ENCODE data around the gene CACYBP.

The CACYBP gene

DNA sequence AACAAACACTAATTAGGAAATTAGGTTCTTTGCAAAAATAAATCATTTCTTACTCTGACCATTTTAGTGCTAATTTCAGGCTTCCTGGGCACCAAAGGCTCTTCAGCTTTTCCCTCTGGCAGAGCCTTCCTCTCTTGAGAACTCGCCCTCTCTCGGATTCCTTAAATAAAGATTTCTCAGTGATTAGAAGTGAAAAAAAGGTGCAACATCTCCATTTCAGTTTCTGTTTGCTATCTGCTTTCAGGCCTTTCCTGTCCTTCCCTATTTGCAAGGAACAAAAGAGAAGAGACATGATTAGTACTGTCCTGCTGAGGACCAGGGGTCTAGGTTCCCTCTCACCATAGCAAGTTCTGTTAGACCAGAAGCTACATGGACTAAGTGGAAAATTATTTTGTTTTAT lies 27.8 kb upstream of the CACYBP start:
- no peak for DNase-seq (ENCODE audit: low read depth in 4 of 4, low spot score in 1 of 4)

DNA sequence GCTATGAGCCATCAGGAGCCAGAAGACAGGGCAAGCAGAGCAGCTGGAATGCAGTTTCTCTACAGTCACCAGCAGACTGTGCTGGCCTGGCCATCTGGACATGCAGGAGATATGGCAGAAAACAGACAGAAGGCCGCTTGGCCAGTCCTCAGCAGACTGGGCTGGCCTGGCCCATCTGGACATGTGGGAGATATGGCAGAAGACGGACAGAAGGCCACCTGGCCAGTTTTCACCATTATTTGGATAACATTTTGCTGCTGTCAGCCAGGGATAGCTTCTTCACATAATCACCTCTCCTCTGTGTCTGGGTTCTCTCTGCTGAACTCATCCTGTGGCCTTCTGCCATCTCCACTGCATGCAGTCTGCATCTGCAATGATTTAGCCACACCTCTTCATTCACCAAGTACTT lies 25.0 kb upstream of the CACYBP start:
- no peak for DNase-seq (ENCODE audit: low read depth in 4 of 4, low spot score in 1 of 4)

DNA sequence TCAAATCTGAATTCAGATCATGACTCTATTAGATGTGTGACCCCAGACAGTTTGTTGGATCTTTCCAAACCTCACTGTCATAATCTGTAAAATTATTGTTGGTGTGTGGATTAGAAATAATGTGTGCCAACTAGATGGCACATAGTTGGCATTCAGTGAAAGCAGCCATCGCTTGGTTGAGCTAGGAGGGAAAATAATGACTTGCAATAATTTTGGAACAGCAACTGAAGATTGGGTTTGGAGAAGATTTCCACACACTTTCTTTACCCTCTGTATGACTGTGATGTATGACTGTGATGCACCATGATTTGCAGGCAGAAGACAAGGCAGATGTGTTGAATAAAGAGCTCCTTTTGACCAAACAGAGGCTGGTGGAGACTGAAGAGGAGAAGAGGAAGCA lies 24.0 kb upstream of the CACYBP start:
- no peak for DNase-seq (ENCODE audit: low read depth in 4 of 4, low spot score in 1 of 4)

DNA sequence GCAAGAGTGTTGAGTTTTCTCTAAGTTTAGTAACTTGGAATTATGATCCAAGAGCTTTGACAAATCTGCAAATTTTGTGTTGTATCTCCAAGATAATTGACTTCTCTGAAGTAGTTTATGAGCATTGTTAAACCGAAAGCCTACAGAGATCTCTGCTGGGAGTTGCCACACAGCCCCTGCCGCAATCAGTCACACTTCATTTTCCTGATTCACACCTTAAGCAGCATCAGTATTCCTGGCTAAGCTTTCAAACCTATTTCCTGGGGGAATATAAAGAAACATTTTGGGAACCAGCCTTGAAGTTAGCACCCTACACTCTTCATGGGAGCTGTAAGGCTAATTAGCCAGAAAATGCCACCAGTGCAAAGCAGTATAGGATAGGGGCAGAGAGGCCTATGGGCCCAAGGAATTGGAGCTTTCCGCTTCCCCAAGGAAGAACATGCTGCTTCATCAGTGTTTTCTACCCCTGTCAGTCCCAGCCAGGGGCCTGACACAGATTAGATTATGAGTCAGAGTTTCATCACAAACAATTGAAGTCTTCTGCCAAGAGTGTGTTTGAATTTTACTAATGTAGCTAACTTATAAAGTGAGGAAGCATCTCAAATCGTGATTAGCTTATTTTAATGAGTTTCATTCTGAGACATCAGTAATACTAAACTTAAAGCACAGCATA lies 23.2 kb upstream of the CACYBP start:
- DNase-seq (ENCODE audit: low read depth in 4 of 4, low spot score in 1 of 4): no peak

DNA sequence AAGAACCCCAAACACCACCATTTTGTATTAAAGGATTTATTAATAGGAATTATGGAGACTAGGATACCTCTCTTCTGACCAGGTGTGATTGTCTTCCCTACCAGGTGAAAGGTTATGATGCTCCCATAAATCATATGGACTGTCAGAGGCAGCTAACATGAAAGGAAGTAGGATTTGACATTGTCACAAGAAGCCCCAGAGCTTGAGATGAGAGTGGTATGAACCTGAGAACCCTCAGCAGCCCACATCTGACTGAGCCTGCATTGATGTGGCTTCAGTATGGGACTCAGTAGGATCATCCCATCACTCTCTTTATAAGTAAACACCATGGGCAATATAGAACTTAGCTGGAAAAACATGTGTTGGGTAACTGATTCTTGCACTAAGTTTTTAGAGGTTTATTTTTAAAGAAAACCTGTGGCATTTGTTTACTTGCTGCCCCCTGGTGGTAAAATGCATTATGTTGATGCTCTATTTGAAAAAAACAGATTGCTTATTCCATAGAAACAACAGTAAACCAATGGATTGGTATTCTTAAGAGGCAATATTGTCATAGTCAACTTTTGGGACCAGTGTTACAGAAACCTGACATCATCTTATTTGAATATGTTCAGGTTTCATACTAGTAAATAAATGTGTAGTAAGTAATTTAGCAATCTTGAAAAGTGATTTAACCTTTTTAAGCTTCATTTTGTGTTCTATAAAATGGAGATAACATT lies 16.6 kb upstream of the CACYBP start:
- no peak for DNase-seq (ENCODE audit: low read depth in 4 of 4, low spot score in 1 of 4)

DNA sequence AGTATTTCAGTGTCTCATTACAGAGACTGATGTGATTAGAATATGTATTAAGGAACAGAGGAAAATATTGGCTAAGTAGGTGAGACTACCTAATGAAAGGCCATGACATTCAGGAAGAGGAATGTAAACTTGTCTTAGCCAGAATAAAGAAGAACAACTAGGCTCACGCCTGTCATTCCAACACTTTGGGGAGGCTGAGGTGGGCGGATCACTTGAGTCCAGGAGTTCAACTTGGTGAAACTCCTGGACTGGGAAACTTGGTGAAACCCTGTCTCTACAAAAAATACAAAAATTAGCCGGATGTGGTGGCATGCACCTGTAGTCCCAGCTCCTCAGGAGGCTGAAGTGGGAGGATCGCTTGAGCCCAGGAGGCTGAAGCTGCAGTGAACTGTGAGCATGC lies 14.8 kb upstream of the CACYBP start:
- no peak for DNase-seq (ENCODE audit: low read depth in 4 of 4, low spot score in 1 of 4)

DNA sequence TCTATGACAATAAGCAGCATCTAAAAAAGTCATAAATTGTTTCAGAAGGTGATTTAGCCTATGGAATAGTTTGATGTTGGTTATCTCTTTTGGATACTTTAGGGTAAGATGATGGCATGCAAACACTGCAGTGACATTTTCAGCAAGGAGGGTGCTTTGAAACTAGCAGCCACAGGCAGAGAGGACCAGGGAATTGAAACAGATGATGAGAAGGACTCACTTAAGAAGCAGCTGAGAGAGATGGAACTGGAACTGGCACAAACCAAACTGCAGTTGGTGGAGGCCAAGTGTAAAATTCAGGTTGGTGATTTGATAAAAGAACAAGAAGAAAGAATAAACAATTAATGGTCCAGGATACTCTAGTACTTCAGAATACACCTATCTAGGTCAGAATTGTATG lies 11.2 kb upstream of the CACYBP start:
- DNase-seq (ENCODE audit: low read depth in 4 of 4, low spot score in 1 of 4): no peak

DNA sequence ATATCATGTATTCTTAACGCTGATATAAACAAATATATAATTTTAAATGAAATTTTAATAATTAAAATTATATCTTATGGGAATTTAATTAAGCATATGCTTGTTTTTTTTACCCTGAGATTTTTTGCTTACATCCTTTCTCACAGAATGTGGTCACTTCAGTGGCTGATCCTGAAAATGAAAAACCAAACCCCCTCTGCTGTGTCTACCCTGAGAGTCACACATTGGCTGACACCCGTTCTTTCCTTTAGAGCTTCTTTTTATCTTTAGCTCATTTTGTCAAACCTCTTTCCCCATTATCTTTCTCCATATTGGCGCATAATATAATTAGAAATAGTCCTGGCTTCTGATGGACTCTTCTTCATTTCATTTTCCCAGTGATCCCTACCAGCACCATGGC lies 10.8 kb upstream of the CACYBP start:
- DNase-seq (ENCODE audit: low read depth in 4 of 4, low spot score in 1 of 4): no peak

DNA sequence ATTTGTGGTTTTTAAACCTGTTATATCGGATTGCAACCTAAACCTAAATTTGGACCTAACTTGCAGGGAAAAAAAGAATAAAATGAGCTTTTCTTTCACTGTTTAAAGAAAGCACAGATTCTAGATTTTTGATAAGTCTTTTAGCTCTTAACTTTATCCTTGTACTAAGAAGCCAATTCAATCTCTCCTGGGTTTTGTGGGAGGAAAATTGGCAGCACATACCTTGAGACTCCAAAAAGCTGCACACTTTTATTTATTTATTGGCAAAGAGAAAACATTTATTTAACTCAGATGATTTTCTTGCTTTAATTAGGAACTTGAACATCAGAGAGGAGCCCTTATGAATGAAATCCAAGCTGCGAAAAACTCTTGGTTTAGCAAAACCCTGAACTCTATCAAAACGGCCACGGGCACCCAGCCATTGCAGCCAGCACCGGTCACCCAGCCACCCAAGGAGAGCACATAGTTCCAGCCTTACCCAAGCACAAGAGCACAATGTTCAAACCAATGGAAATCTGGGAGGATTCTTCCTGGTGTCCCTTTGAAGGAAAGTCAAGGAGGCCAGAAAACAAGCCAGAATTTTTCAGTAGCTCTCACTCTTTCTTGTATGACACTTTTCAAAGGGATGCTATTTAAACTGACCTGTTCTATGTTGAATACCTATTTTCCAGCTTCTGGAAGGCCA lies 10.1 kb upstream of the CACYBP start:
- DNase-seq (ENCODE audit: low read depth in 4 of 4, low spot score in 1 of 4): no peak

DNA sequence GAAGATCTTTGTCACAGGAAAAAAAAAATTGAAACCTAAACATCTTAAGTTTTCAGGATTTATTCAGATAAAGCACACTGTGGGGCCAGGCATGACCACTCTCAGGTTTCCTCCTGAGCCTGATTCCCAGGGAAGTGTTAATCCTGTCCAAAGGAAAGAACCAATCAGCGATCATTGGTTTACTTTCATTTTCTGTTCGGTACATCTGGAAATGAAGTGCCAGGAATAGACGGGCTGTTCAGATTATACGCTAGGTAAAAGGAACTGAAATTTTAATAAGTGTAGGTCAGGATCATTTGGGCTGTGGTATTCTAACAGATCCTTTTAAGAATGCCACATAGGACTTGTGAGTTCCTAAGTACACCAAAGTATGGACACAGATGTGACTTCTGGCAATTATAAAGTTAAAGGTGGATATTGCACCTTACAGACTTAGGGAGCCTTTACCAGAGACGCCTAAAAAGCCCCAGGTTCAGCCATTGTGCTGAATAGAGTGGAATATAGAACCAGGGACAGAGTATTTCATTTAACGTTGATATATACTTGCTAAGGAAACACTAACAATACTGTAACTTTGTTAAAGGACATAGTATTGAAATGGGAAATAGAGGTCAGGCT lies 9.3 kb upstream of the CACYBP start:
- DNase-seq (ENCODE audit: low read depth in 4 of 4, low spot score in 1 of 4): no peak

DNA sequence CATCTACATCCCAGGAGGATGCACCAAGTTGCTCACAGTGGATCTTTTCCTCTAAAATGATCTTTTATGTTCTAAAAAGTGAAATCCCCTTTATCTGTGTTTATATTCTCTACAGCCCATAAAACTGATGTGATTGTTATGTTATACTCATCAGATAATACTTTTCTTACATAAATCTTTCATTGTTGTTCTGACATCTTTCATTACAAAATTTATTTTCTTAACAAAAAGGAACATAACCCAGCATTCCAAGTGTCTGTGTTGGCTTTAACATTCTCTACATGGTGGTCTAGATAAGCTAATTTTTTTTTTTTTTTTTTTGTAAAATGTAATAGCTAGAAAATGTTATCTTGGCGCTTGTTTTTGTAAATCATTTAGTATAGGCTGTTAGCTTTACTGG lies 8.3 kb upstream of the CACYBP start:
- DNase-seq (ENCODE audit: low read depth in 4 of 4, low spot score in 1 of 4): no peak

DNA sequence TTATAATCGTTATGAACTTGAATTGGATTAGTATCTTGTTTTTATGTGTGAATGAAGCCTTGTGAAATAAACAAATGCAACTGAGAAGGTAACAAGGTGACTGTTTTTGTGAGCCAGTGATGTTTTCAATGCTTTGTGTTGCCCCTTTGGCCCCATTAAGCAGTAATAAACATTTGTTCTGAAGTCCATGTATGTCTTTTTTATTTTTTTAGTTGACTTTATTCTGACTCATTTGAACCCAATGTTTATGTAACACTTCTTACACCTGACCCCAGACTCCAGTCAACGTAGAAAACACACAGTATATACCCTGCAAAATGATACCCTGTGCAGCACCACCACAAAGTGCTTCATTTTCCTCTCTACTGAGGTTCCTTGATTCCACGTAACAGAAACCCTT lies 4.6 kb upstream of the CACYBP start:
- DNase-seq (ENCODE audit: low read depth in 4 of 4, low spot score in 1 of 4): no peak

DNA sequence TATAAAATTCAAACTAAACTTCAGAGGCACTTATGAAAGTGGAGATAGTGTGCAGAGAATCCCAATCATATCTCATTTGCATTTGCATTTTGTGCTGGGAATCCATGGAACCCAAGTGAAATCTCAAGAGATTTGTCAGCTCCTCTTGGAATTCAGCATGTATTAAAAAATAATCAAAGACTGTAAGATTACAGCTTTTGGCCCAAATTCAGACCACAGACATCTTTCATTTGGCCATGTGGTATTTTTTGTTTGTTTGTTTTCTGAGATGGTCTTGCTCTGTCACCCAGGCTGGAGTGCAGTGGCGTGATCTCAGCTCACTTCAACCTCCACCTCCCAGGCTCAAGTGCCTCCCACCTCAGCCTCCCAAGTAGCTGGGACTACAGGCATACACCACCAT lies 3.8 kb upstream of the CACYBP start:
- no peak for DNase-seq (ENCODE audit: low read depth in 4 of 4, low spot score in 1 of 4)

DNA sequence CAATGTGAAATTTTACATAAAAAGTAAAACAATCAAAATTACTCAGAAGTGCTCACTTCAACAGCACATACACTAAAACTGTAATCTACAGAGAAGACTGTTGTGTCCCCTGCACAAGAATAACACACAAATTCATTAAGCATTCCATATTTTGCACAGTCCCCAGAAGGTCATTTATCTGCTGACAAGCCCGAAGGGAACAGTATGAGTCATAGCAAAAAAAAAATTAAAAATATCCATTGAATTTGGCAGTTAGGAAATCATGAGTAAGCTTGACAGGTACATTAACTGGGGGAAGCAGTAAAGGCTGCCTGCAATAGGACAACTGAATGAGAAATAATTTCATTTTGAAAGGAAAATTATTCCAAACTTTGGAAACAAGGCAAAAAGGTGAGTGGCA lies 3.3 kb upstream of the CACYBP start:
- DNase-seq (ENCODE audit: low read depth in 4 of 4, low spot score in 1 of 4): no peak

DNA sequence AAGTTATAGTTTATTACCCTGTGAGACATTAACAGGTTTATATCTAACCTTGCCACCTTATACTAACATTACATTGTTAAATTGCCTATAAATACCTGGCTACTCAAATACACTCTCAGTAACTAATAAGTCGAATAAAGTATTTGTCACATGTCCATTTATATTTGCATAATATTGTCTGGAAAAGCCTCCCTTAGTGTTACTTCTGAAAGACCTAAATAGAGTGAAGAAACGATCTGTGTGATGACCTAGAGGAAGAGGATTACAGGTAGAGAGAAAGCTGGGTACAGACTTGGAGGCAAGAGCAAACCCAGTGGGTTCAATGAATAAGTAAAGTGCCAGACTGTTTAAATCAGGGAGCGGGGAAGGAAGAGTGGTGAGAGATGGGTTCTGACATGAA lies 2.7 kb upstream of the CACYBP start:
- no peak for DNase-seq (ENCODE audit: low read depth in 4 of 4, low spot score in 1 of 4)

DNA sequence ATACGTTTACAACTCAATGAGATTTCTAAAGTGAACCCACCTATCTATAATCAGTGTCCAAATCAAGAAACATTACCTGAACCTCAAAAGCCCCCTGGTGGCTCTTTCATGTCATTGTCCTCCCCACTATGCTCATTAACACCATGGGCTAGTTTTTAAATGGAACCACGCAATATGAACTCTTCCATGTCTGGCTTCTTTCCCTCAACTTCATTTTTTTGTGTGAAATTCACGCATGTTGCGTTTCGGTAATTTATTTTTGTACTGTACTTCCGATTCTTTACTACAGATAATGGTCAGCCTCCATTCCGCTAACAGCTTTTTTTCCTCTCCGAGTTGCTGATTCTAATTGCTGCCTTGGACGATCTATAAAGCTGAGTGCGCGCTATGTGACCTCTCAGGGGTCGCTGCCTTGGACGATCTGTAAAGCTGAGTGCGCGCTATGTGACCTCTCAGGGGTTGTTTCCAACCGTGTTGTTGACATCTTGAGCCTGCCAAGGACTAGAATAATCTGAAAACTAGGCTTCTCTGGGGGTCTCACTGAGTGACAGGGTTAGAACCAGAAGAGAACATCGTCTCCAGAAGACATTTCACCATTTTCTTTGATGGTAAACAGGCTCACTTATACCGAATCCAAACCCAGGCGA lies 1.1 kb upstream of the CACYBP start:
- DNase-seq (ENCODE audit: low read depth in 4 of 4, low spot score in 1 of 4): no peak

DNA sequence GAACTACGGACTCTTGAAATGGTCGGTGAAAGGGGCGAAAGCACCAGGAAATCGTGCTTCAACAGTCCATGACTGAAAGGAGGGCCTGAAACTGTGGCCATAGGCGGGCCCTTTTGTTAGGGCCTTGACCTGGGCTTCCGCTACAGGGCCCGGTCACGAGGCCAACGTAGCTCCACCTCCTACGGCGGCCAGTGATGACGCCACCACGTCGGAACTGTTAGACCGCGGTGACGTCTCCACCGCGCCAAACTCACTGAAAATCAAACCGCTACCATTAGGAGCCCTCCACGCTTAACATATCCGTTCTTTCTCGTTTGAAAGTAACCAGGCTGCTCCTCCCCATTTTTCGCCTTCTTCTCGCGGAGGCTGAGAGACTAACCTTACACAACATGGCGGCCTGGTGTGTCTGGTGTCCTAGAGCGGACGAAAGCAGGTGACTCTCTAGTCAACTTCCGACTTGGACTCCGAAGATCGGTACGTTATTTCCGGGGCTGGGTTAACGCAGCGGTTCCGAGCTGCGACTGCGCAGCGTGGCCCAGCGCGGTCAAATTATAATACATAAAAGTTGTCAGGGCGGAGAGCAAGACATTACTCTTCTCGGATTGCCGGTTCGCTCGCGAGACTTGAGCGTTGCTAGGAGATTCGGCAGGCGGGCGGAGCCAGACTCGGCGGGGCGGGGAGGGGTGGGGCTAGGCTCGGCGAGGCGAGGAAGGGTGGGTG lies 371 bp upstream of the CACYBP start:
- peak; percentile 93 to 94 (median 93) for DNase-seq (ENCODE audit: low read depth in 4 of 4, low spot score in 1 of 4)

DNA sequence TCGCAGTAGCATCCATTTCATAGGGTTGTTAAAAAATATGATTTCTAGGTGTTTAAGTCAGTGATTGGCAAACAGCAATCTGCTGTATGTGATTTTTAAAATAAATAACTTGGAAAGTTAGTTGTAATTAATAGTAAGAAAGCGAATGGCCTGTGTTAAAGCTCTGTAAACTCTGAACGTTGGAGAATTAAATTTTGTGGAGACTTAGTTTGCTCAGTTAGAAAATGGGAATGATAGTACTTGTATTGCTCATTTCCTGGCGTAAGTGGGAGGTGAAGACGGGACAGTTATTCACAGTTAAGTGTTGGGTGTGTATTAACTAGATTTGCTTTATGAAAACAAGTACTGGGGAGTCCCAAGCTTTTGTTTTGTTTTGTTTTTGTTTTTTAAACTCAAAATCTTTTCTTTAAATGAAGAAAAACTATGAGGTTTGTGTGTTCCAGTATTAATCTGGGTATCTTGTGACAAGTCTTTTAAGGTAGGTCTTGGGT lies 995 bp downstream of the CACYBP start:
- no peak for DNase-seq (ENCODE audit: low read depth in 4 of 4, low spot score in 1 of 4)

DNA sequence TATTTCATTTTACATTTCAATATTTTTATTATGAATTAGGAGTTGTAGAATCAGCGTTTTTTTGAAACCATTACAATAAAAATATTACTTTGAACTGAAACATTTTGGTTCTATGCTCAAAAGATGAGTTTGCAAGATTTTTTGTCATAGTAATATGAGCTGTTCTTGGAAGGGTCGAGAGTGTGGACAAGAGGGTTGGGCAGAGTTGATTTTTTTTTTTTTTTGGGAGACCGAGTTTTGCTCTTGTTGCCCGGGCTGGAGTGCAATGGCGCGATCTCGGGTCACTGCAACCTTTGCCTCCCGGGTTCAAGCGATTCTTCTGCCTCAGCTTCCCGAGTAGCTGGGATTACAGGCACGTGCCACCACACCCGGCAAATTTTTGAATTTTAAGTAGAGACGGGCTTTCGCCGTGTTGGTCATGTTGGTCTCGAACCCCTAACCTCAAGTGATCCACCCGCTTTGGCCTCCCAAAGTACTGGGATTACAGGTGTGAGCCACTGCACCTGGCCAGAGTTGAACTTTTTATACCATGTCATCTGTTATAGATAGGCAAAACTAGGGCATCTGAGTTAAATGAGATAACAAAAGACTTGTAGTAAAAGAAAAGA lies 3.3 kb downstream of the CACYBP start:
- no peak for DNase-seq (ENCODE audit: low read depth in 4 of 4, low spot score in 1 of 4)

DNA sequence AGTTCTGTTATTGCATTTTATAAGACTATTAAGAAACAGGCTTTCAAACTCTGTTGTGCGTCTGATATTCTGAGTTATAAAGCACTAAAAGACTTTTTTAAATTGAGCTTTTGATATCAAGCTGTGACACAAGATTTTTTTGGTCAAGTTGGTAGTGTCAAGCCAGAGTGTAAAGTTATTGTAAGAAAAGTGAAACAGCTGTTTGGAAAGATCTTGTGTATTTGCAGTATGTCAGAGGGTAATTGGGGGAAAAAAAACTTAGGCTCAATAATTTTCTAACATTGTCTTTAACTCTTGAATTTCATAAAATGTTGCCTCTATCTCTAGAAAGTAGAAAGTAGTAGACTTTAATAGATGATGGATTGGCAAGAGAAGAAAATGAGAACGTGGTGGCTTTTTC lies 3.8 kb downstream of the CACYBP start:
- DNase-seq (ENCODE audit: low read depth in 4 of 4, low spot score in 1 of 4): no peak
